Measurements from ENCODE around the gene GNA14. TPM values are rescaled to one million over a fixed set of nuclear protein-coding genes. Genes with fewer than 3 reads are reported as not detected.
"Not testable (repeated sequence)": the region's sequence is repeated elsewhere in the genome, so short reads cannot be mapped to it uniquely, and the experiment has no call there.

Gene GNA14
- total RNA-seq, 1 experiment from 2014 or later, result 1.2 TPM

DNA sequence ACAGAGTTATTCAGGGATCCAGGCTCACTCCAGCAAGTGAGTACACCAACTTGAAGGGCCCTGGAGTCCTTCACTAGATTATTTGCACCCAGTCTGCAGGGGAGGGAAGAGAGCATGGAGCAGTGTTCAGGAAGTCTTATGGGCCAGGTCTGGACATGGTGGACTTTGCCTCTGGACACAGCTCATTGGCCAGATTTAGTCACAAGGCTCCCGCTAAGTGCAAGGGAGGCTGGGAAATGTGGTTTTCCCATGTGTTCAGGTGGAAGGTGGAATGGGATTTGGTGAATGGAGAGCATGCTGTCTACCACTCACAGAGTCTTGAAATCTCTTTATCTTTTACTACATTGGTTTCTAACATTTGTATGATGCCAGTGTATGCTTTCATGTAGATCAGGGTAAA, 200.5 kb downstream of the GNA14 start:
- ChIA-PET POLR2A (ENCODE audit: unreplicated experiment) (no interaction called here), CTCF (no interaction called here)
- no peaks in the 10 kb centered on the region for H3F3A ChIP-seq (ENCODE audit: low read length, unreplicated experiment)
- H3K79me2 ChIP-seq (ENCODE audit: low read length), result no peaks in the 10 kb centered on the region
- H3K4me1 ChIP-seq (ENCODE audit: insufficient read depth, low read length), result no peaks in the 10 kb centered on the region
- no peak overlapping the region for H3K9ac ChIP-seq (ENCODE audit: low read length)
- H3K27me3 ChIP-seq (ENCODE audit: low read length), result no peaks in the 10 kb centered on the region
- ATAC-seq (no peak), DNase-seq (no peak)
- H3K4me3 ChIP-seq (ENCODE audit: low read length), result no peak overlapping the region
- H3K4me2 ChIP-seq (ENCODE audit: low read length), result no peak overlapping the region
- TF ChIP-seq, protein P1, sequence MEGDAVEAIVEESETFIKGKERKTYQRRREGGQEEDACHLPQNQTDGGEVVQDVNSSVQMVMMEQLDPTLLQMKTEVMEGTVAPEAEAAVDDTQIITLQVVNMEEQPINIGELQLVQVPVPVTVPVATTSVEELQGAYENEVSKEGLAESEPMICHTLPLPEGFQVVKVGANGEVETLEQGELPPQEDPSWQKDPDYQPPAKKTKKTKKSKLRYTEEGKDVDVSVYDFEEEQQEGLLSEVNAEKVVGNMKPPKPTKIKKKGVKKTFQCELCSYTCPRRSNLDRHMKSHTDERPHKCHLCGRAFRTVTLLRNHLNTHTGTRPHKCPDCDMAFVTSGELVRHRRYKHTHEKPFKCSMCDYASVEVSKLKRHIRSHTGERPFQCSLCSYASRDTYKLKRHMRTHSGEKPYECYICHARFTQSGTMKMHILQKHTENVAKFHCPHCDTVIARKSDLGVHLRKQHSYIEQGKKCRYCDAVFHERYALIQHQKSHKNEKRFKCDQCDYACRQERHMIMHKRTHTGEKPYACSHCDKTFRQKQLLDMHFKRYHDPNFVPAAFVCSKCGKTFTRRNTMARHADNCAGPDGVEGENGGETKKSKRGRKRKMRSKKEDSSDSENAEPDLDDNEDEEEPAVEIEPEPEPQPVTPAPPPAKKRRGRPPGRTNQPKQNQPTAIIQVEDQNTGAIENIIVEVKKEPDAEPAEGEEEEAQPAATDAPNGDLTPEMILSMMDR (conservative IDR thresholded peaks at IDR 0.05; ENCODE audit: low read depth, low read length), result no peak
- TF ChIP-seq EZH2phosphoT487 (IDR thresholded peaks at IDR 0.05; ENCODE audit: borderline replicate concordance, low read length), result no peak
- TF ChIP-seq EZH2 (IDR thresholded peaks at IDR 0.05; ENCODE audit: low read length, unreplicated experiment), result no peak
- no peaks in the 10 kb centered on the region for H3K9me2 ChIP-seq (replicated peaks; ENCODE audit: low read length)
- H4K20me1 ChIP-seq (ENCODE audit: low read length), result no peaks in the 10 kb centered on the region
- H3K9me3 ChIP-seq (ENCODE audit: low read length), result no peaks in the 10 kb centered on the region
- no peak overlapping the region for H2AFZ ChIP-seq (ENCODE audit: low read length)
- no TSS peak for BruUV-seq (replicated peaks)
- H3K36me3 ChIP-seq (ENCODE audit: low read depth, low read length), result no peaks in the 10 kb centered on the region
- intact Hi-C loops (cut with micrococcal nuclease), result no loop called here
- no peak overlapping the region for H3K27ac ChIP-seq (ENCODE audit: low read length)

DNA sequence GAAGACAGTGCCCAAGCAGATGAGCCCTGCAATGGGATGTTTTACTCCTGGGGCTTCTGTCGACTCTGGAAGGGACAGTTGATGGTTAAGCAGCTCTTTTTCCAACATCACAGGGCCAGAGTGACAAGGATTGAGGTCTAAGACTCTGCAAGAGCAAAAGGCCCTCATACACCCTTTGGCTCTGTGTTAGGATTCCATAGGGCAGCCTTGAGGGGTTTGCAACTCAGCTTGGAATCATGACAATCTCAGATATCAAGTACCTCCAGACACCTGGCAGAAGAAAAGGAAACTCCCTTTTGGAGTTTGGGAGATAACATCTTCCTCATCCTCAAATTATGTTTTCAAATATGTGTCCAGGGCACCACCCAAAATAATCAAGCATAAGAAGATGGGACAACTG, 205.7 kb downstream of the GNA14 start:
- Histone ChIP-seq H3K27ac (ENCODE audit: low read length) (no peak overlapping the region), H4K20me1 (ENCODE audit: low read length) (no peaks in the 10 kb centered on the region), H3K4me3 (ENCODE audit: low read length) (no peak overlapping the region), H3K9me2 (replicated peaks; ENCODE audit: low read length) (no peaks in the 10 kb centered on the region), H3K79me2 (ENCODE audit: low read length) (no peaks in the 10 kb centered on the region), H2AFZ (ENCODE audit: low read length) (no peak overlapping the region), H3K9ac (ENCODE audit: low read length) (no peak overlapping the region), H3K27me3 (ENCODE audit: low read length) (no peaks in the 10 kb centered on the region), H3K4me1 (ENCODE audit: insufficient read depth, low read length) (no peaks in the 10 kb centered on the region), H3F3A (ENCODE audit: low read length, unreplicated experiment) (no peaks in the 10 kb centered on the region), H3K9me3 (ENCODE audit: low read length) (no peaks in the 10 kb centered on the region), H3K36me3 (ENCODE audit: low read depth, low read length) (no peaks in the 10 kb centered on the region), H3K4me2 (ENCODE audit: low read length) (no peak overlapping the region)
- no TSS peak for BruUV-seq (replicated peaks)
- intact Hi-C loops (cut with micrococcal nuclease), result no loop called here
- ATAC-seq (no peak), DNase-seq (no peak)
- ChIA-PET POLR2A (ENCODE audit: unreplicated experiment) (no interaction called here), CTCF (no interaction called here)
- no peak for TF ChIP-seq EZH2phosphoT487 (IDR thresholded peaks at IDR 0.05; ENCODE audit: borderline replicate concordance, low read length)
- TF ChIP-seq, protein P1 (conservative IDR thresholded peaks at IDR 0.05; ENCODE audit: low read depth, low read length), result no peak
- TF ChIP-seq EZH2 (IDR thresholded peaks at IDR 0.05; ENCODE audit: low read length, unreplicated experiment), result no peak

DNA sequence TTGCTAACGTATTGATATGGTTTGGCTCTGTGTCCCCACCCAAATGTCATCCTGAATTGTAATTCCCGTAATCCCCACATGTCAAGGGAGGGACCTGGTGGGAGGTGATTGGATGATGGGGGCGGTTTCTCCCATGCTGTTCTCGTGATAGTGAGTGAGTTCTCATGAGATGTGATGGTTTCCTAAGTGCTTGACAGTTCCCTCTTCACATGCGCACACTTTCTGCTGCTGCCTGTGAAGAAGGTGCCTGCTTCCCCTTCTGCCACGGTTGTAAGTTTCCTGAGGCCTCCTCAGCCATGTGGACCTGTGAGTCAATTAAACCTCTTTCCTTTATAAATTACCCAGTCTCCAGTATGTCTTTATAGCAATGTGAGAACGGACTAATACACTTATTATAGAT, 207.0 kb downstream of the GNA14 start:
- H3F3A ChIP-seq (ENCODE audit: low read length, unreplicated experiment); H3K4me2 ChIP-seq (ENCODE audit: low read length); DNase-seq; H3K36me3 ChIP-seq (ENCODE audit: low read depth, low read length); H3K4me3 ChIP-seq (ENCODE audit: low read length); H3K79me2 ChIP-seq (ENCODE audit: low read length); CTCF ChIA-PET; H3K4me1 ChIP-seq (ENCODE audit: insufficient read depth, low read length); H4K20me1 ChIP-seq (ENCODE audit: low read length); H3K9me3 ChIP-seq (ENCODE audit: low read length); H3K9ac ChIP-seq (ENCODE audit: low read length); H3K9me2 ChIP-seq (replicated peaks; ENCODE audit: low read length); H3K27me3 ChIP-seq (ENCODE audit: low read length); intact Hi-C loops (cut with micrococcal nuclease); H2AFZ ChIP-seq (ENCODE audit: low read length); ATAC-seq; BruUV-seq (replicated peaks); H3K27ac ChIP-seq (ENCODE audit: low read length); POLR2A ChIA-PET (ENCODE audit: unreplicated experiment): not testable (repeated sequence)

Measured in PC-3 (cell line).